Activated CD4-positive, alpha-beta T cell treated with anti-CD3 and anti-CD28 coated beads for 1 hour (primary cell): ENCODE results near the gene UNC119B.

Source experiments
- DNase-seq: peaks from one replicate; pipeline ENCODE4 v3.0.0-alpha.2; 2020

UNC119B gene

DNA sequence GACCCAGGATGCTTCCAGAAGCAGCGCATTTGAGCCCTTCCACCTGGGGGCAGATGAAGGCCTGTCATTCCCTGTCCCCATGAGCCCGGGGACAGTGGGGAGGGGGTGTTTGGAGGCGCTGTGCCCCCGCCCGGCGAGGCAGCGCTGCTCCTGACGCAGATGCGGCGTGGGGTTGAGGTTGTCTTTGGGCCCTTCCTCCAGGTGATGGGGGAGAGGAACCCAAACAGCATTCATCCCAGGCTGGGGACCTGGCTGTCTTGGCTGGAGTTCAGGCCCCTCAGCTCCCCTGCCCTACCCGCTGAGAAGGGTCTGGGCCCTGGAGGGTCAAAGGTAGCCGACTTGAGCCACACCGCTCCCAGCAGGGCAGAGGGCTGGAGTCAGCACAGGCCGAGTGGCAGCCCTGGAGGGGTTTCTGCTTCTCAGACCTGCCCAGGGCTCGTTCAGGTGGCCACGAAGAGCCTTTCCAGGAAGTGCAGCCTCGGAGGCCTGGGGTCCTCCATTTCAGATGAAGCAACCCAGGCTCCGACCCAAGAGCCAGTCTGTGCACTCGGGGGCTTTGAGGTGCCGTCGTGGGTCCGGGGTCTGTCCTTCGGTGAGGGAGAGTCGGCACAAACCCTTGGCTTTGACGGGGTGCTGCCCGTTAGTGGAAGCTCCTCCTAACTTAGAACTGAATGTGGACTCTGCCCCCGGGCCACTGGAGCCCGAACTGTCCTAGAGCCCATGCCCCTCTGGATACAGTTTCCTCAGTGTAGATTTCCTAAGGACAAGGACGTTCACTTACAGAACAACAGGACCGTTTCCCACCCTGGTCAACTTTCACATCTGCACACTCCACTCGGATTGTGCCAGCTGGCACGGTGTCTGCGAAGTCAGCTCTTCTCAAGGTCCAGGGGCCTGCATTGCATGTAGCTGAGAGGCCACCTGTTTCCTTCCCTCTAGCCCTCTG is 31.5 kb downstream of the UNC119B start:
- no peak for DNase-seq

DNA sequence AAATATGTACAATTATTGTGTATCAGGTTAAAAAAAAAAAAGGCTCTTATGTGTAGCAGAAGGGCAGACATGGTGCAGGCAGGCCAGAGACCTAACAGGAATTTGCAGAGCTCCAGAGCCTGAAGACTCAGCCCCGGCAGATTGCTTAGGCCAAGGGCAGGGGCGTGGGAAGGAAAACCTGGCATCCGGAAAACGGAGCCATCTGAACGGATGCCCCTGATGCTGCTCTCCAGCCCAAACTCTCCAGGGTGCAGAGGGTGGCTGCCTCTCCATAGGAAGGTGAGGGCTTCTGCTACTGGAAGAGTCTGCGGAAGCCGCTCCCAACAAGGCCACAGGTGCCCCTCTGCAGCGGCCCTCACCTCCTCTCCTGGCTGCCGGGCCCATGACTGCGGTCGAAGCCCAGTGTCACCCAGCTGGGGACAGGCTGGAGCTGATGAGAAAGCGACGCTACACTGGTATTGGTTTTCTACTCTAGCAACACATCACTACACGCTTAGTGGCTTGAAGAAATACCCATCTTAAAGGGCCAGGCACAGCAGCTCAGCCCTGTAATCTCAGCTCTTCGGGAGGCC is 34.8 kb downstream of the UNC119B start:
- no peak for DNase-seq

DNA sequence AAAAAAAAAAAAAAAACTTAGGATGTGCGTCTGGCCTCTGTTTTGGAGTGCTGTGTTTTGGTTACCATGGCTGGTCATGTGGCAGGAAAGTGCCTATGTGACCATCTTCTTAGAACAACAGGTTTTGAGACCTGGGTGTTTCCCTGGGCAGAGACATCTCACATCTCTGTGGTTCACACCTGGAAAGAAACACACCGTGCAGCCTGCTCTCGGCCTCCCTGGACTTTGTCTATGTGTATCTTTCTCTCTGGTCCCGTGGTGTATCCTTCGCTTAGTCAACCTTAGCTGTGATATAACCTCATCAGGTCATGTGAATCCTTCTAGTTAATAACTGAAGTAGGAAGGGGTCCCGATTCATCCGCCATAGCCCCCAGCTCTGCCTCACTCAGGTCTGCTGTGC is 38.0 kb downstream of the UNC119B start:
- no peak for DNase-seq

GRCh38 chr12:120749256-120749655 is 39.0 kb downstream of the UNC119B start:
- no peak for DNase-seq

DNA sequence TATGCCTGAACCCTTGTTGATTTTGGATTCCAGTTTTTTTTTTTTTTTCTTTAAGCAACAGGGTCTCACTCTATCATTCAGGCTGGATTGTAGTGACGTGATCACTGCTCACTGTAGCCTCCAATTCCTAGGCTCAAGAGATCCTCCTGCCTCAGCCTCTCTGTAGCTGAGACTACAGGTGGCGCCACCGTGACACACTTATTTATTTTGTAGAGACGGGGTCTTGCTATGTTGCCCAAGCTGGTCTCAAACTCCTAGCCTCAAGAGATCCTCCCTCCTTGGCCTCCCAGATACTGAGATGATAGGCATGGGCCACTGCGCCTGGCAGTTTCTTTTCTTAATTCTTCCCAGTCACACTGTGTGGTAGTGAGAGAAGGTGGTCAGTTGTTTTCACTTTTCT is 40.5 kb downstream of the UNC119B start:
- no peak for DNase-seq

DNA sequence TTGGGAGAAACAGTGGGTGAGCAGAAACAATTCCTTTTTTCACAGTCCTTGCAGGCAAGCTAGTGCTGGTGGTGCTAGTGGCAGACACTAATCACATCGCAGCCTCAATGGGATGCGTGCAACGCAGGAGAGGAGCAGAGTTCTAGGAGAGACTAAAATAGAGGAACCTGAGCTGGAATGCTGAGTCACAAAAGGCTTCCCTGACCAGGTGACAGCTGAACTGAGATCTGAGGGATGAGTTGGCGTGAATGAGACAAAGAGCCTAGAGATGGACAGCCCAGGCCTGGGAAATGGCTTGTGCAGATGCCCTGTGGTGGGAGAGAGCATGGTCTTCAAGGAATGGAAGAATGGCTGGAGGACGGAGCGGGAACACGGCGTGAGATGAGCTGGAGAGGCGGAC is 41.1 kb downstream of the UNC119B start:
- DNase-seq = no peak

GRCh38 chr12:120754792-120755191 is 44.5 kb downstream of the UNC119B start:
- no peak for DNase-seq

- no peak for DNase-seq
Measured at GRCh38 chr12:120755269-120755668, 45.0 kb downstream of the UNC119B start.

GRCh38 chr12:120757226-120757742 is 47.0 kb downstream of the UNC119B start:
- DNase-seq = no peak

DNA sequence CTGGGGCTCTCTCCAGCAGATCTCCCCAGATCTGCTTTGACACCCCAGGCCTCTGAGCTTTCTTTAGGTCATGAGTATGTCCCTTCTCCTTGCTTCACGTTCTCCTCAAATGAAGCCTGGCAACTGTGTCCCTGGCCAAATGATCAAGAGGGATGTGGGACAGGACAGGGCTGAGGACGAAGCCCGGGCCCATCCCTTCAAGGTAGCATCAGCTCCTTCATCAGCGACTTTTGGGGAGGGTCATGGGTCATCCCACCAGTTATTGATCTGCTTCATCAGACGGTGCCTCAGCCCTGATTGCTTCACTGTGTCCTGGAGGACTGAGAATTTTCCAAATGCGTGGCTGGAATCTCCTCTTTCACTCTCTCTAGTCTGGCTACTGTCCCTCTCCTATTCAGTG is 47.7 kb downstream of the UNC119B start:
- DNase-seq = no peak

DNA sequence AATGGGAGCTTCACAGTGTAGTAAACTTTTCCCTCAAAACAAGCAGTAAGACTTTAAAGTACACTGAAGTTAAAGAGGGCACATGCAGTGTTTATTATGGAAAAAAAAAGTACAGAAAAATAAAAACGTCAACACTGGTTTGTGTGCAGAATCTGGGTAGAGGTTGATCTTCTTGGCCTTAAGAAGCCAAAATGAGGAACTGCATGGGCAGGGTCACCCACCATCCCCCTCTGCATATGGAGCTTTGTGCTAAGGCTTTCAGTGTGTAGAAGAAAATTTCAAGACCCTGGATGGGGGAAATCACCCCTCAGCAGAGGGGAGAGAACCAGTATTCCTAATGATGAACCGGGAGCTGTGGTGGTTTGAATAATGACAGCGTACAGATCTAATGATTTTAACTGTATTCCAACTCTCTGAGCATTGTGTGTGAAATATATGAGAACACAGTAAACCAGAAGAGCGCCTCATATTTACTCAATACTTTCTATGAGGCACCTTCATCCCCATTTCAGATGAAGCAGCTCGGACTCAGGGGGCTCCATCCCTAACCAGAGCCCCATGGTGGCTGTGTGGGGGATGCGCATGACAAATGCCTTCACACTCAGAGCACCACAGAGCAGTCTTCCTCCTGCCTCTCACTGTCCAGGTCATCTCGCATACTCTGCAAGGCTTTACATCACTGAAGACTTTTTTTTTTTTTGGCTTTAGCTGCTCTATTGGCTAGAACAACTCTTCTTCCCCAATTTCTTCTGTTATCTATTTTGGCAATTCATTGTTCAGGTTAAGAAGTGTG is 48.7 kb downstream of the UNC119B start:
- no peak for DNase-seq

DNA sequence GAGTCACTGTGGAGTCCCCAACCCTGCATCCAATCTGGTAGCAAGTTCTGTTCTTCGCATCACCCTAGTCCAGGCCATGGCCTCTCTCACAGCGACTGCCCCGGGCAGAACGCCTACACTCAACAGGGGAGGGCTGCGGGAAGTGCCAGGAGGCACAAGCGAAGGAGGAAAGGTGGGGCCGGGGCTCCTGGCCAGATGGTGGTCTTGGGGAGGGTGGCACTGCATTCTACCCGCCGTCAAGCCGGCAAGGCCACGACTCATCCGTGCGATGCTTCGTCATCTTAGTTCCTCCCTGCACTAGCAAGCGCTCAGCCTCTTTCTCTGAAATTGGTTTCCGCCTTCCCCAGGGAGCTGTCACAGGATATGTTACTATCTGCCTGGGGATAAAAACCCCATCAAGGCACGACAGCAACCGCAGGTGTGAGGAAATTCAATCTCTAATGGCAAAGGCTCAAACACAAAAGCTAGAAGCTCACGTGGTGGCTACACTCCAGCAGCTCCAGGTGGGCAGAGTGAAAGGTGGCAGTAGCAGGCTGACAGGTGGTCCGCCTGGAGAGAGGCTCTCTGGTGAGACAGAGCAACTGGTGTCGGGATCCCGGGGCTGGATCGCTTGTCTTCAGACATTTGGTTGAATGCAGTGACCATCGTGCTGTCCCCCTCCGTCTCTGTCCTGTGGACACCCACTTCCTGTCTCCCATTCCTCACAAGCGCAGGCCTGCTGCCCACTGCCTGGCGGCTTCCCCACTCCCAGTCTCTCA is 49.5 kb downstream of the UNC119B start:
- no peak for DNase-seq

DNA sequence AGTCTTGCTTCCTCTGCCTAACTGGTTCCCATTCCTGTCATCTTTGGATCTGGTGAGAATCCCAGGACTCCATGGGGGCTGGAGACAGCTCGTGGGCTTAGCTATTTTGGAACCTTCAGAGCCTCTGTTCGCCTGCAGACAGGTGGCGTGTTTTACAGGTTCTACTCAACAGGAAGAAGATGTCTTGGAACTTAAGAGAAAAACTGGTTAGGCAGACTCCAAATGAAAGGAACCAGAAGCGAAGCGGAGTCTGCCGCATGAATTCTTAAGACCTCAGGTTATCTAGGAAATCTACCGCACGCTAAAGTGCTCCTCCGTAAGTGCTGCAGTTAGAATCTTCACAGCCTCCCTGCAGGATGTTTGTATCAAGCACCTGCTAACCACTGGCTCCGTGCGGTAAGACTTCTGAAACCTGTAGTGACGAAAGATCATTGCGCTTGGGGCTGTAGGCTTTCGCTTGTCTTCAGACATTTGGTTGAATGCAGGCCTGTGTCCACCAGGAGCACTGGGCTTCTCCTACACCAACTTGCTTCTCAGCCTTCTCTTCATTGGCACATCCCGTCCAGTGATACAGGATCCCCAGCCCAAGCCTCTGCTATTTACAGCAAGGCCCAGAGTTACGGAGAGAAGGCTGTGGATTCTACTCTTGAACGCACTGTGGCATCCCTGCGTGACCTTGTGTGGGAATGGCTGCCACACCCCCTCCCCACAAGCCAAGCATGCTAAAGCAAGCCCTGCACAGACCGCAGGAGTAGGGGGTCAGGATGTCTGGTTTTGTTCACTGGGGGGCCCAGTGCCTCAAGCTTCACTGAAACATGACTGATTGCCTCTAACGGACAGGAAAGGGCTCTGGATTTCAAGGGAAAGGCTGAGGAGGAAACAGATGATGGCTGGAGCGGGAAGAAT is 50.3 kb downstream of the UNC119B start:
- no peak for DNase-seq

- DNase-seq = no peak
Measured at GRCh38 chr12:120761519-120761934, 51.3 kb downstream of the UNC119B start.

DNA sequence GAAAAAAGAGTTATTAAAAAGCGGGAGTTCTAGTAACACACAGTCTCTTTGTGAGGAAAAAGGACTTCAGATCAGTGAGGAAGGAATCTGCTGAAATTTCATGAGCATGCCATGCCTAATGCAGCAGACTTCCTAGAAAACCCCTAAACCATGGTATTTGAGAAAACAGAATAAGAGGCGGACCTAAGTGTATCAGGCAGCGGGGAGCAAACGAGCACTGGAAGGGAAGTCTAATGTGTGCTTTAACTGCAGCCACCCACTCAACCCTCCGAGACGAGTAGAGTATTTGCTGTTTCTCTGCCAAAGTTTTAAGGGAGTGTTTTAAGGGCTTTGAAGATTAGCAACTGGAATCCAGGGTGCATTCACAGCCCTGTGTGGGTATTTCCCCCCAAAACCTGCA is 51.8 kb downstream of the UNC119B start:
- no peak for DNase-seq

GRCh38 chr12:120763250-120763649 is 53.0 kb downstream of the UNC119B start:
- no peak for DNase-seq

- DNase-seq = no peak
Measured at GRCh38 chr12:120764816-120765215, 54.6 kb downstream of the UNC119B start.

DNA sequence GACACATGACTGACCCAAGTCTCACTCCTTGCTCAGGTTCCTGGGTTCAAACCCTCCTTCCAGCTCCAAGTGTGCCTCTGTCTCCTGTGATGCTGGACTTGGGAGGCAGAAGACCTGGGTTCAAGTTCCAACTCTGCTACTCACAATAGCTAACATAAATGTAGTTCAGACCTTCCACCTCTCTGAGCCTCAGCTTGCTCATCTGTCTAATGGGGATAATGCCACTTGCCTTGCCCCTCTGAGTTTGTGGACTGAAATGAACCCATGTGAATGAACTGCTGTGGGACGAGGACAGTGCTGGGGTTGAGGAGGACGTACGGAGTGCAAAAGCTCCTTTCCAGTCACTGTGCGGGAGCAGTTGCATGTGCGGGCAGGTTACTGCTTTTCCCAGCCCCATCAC is 56.3 kb downstream of the UNC119B start:
- DNase-seq = no peak

- no peak for DNase-seq
Measured at GRCh38 chr12:120767071-120768024, 57.1 kb downstream of the UNC119B start.

DNA sequence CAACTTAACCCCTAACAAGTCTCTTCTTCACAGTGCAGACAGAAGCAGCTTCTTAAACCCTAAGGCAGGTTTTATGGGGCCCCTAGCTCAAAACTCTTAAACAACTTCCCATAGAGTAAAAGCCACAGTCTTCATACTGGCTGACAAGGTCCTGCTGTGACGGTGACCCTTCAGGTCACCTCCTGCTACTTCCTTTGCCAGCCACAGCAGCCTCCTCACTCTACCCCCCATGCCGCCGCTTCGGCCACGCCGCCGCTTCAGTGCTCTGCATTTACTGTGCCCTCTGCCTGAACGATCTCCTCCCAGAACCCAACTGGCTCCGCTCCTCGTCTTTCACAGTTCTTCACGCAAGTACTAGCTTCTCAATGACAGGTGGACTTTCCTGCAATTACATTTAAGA is 60.8 kb downstream of the UNC119B start:
- DNase-seq = no peak
